ENCODE measurements around the gene ANKAR.
"Not testable (repeated sequence)": the region's sequence is repeated elsewhere in the genome, so short reads cannot be mapped to it uniquely, and the experiment has no call there.

Gene ANKAR

GRCh38 chr2:189674374-189675112, at the start of gene ANKAR:
ANKAR (plus strand) TSS chr2:189674670; CDS start chr2:189676491, 1,821 bp downstream.
- DNase-seq (ENCODE audit: low read depth) = peak; percentile 63

- no peak for DNase-seq (ENCODE audit: low read depth)
Observed at GRCh38 chr2:189625636-189626035, 48.8 kb upstream of the ANKAR start.

- no peak for DNase-seq (ENCODE audit: low read depth)
Observed at GRCh38 chr2:189627789-189628188, 46.7 kb upstream of the ANKAR start.

GRCh38 chr2:189628817-189629530, 45.5 kb upstream of the ANKAR start:
- no peak for DNase-seq (ENCODE audit: low read depth)

- DNase-seq (ENCODE audit: low read depth) = no peak
Observed at GRCh38 chr2:189629531-189630453, 44.7 kb upstream of the ANKAR start.

GRCh38 chr2:189631849-189632248, 42.6 kb upstream of the ANKAR start:
- DNase-seq (ENCODE audit: low read depth) = no peak

- no peak for DNase-seq (ENCODE audit: low read depth)
Observed at GRCh38 chr2:189633392-189633811, 41.1 kb upstream of the ANKAR start.

- no peak for DNase-seq (ENCODE audit: low read depth)
Observed at GRCh38 chr2:189635353-189635752, 39.1 kb upstream of the ANKAR start.

- no peak for DNase-seq (ENCODE audit: low read depth)
Observed at GRCh38 chr2:189638301-189639006, 36.0 kb upstream of the ANKAR start.

- no peak for DNase-seq (ENCODE audit: low read depth)
Observed at GRCh38 chr2:189639007-189639609, 35.4 kb upstream of the ANKAR start.

GRCh38 chr2:189641002-189641401, 33.5 kb upstream of the ANKAR start:
- no peak for DNase-seq (ENCODE audit: low read depth)

GRCh38 chr2:189641590-189641989, 32.9 kb upstream of the ANKAR start:
- DNase-seq (ENCODE audit: low read depth) = no peak

GRCh38 chr2:189646521-189646920, 27.9 kb upstream of the ANKAR start:
- no peak for DNase-seq (ENCODE audit: low read depth)

- no peak for DNase-seq (ENCODE audit: low read depth)
Observed at GRCh38 chr2:189648846-189649509, 25.5 kb upstream of the ANKAR start.

GRCh38 chr2:189651284-189651683, 23.2 kb upstream of the ANKAR start:
- DNase-seq (ENCODE audit: low read depth) = no peak

GRCh38 chr2:189653464-189653863, 21.0 kb upstream of the ANKAR start:
- DNase-seq (ENCODE audit: low read depth) = not testable (repeated sequence)

GRCh38 chr2:189654641-189655040, 19.8 kb upstream of the ANKAR start:
- no peak for DNase-seq (ENCODE audit: low read depth)

GRCh38 chr2:189657867-189658266, 16.6 kb upstream of the ANKAR start:
- DNase-seq (ENCODE audit: low read depth) = peak; percentile 45

- DNase-seq (ENCODE audit: low read depth) = no peak
Observed at GRCh38 chr2:189658306-189659212, 15.9 kb upstream of the ANKAR start.

GRCh38 chr2:189659734-189660133, 14.7 kb upstream of the ANKAR start:
- DNase-seq (ENCODE audit: low read depth) = no peak
